ENCODE results near the gene PRR14.

The PRR14 gene

DNA sequence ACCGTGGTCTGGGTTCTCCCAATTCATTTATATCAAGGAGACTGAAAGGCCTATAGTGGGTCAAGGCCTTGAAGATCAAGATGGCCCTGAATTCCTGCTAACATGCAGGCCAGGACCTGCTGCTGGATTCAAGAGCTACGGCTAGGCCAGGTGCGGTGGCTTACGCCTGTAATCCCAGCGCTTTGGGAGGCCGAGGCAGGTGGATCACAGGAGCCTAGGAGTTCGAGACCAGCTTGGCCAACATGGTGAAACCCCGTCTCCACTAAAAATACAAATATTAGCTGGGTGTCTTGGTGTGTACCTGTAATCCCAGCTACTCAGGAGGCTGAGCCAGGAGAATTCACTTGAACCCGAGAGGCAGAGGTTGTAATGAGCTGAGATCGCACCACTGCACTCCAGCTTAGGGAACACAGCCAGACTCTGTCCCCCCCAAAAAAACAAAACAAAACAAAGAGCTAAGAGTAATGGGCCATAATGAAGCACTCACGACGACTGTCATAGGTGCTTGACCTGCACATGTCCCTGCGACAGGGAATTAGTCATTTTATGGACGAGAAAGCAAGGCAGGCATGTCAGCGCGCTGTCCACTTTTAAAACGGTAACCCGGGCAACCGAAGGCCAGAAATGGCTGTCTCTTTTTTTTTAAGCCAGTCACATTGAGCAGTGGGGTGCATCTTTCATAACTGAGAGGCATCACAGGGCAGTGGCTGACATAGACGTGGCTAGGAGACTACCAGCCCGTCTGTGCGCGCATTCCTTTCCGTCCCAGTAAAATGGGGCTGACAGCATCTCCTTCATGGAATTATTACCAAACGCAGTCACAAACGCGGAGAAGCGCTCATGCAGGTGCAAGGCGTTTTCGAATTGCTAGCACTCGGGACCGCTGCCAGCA, 6.5 kb downstream of the PRR14 start:
- TF ChIP-seq, protein P1, sequence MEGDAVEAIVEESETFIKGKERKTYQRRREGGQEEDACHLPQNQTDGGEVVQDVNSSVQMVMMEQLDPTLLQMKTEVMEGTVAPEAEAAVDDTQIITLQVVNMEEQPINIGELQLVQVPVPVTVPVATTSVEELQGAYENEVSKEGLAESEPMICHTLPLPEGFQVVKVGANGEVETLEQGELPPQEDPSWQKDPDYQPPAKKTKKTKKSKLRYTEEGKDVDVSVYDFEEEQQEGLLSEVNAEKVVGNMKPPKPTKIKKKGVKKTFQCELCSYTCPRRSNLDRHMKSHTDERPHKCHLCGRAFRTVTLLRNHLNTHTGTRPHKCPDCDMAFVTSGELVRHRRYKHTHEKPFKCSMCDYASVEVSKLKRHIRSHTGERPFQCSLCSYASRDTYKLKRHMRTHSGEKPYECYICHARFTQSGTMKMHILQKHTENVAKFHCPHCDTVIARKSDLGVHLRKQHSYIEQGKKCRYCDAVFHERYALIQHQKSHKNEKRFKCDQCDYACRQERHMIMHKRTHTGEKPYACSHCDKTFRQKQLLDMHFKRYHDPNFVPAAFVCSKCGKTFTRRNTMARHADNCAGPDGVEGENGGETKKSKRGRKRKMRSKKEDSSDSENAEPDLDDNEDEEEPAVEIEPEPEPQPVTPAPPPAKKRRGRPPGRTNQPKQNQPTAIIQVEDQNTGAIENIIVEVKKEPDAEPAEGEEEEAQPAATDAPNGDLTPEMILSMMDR (IDR thresholded peaks at IDR 0.05; ENCODE audit: insufficient read depth, missing control alignments) = no peak
- DNase-seq (ENCODE audit: insufficient read length, low spot score) (no peak), FAIRE-seq (no peak)

DNA sequence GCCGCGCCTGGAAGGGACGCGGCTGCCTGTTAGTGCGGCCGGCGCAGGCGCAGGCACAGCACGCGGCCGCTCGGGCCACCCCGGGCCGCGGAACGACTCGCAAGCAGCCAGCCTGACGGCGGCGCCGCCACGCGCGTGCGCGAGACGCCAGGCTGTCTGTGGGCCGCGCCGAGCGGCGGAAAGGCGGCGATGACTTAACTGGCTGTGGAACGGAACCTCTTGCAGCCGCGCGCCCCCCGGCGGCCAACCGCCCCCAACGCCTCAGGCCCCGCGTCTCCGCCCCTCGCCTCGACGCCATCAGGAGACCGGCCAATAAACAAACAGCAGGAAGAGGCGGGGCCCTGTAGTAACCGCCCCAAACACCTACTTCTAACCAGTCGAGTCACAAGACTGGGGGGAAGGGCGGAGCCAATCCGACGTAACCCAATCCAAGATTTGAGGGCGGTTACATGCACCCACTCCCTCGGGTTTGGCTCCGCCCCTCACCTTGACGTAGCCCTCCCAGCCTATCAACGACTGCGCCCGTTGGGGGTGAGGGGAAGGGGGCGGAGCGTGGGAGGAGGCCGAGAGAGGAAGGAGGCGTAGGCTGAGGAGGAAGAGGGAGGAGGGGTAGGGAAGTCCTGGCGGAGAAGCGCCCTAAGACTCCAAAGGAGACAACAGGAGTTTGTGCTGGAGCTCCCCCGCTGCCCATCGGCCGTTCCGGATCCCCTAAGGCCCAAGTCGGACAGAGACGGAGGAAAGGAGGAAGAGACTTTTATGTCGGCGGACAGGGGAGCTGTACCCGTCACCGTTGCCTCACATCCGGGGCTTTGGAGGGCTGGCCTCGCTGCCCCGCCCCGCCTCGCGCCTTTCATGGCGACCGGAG, 7.3 kb downstream of the PRR14 start, which contains the start of gene FBRS:
FBRS (plus strand) TSS at position 566 of the 865 bp plus-strand sequence. CDS start 1,088 bp downstream, outside the sequence.
- FAIRE-seq = no peak
- DNase-seq (ENCODE audit: insufficient read length, low spot score) = peak; percentile 69
- TF ChIP-seq, protein P1 (IDR thresholded peaks at IDR 0.05; ENCODE audit: insufficient read depth, missing control alignments) = peak; percentile 72

DNA sequence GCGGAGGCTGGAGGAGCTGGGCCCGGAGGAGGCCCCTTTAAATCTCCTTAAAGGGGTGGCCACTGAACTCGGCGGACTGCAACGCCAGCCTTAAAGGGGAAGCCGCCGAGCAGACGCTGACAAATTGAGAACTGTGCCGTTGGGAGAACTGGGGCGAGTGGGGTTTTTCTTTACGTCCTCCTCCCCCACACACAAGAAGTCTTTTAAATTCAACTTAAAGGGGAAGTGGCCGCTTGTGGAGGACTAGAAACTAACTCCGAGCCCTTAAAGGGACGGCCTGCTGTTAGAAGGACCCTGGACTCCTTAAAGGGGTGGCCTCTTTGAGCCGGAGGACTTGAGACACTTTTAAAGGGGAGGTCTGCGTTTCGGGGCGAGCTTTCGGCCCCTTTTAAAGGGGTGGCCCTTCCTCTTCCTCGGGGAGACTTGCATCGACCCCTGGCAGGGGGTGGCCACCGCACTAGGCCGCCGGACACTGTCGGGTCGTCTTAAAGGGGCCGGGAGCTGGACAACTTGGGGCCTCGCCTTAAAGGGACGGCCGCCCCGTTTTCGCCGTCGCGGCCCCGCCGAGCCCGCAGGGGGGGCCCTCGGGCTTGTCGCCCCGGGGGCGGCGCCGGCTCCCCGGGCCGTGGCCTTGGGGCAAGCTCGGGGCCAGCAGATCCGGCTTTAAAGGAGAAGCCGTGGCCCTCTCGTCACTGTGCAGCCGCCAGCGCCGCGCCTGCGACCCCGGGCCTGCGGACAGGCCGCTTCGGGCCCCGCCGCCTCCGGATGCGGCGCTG, 8.2 kb downstream of the PRR14 start:
- TF ChIP-seq, protein P1 (IDR thresholded peaks at IDR 0.05; ENCODE audit: insufficient read depth, missing control alignments) = no peak
- FAIRE-seq (no peak), DNase-seq (ENCODE audit: insufficient read length, low spot score) (no peak)

DNA sequence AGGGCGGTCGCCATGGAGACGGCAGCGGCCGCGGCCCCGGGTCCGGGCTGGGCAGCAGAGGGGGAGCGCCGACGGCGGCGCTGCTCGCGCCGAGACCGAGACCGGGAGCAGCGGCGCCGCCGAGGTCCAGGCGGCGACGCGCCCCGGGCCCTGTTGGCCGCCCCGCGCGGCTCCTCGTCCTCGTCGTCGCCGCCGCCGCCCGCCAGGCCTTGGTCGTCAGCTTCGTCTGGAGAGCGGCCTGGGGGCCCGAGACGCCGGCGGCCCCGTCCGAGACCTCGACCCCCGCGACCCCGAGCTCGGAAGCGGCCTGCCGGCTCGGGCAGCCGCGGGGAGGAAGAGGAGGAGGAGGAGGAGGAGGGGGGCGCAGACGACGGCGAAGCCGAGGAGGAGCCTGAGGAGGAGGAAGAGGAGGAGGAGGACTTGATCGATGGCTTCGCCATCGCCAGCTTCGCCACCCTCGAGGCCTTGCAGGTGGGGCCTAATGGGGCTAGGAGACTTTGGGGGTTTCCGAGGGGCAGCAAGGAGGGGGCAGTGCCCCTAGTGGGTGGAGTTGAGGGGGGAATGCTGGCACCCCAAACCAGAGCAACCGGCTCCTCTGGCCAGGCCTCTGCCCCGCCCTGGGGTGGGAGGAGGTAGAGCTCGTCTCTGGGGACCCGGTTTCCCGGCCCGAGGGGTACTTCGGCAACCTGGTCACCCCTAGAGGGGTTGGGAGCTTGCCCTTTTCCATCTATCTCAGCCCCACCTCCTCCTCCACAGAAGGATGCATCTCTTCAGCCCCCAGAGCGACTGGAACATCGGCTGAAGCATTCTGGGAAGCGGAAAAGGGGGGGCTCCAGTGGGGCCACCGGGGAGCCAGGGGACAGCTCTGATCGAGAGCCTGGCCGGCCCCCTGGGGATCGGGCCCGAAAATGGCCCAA, 9.0 kb downstream of the PRR14 start:
- DNase-seq (ENCODE audit: insufficient read length, low spot score) (no peak), FAIRE-seq (no peak)
- TF ChIP-seq, protein P1 (IDR thresholded peaks at IDR 0.05; ENCODE audit: insufficient read depth, missing control alignments) = no peak

DNA sequence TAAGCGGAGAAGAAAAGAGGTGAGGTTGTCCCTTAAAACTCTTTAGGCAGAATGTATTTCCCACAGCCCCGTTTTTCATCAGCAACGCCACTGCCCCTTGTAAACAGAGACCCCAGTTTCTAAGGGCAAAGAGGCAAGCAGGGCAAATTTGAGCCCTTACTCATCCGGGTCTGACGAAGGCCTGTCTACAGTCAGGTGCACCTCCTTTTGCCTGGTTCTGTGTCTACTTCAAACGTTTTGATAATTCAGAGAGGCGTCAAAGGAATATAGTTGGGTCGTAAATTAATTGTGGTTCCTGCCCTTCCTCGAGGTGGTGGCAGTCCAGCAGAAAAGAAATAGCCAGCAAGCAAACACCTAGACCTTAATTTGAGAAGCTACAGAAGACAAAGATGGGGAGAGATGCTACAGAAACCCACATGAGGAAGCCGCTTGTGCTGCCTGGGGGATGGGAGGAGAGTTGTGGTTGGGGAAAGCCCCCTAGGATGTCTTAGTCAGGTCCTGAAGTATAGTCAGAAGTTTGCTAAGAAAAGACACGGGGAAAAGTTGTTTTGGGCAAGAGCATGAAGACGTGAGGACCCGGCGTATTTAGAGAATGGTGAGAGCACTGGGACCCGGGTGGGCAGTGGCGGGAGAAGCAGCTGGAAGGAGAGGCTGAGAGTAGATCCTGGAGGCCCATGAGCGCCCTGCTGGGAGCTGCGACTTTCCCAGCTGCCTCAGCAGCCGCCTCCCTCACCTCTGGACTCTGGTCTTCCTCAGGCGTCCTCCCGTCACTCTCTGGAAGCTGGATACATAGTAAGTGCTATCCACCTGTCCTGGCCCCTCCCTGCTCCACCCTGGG, 9.9 kb downstream of the PRR14 start:
- DNase-seq (ENCODE audit: insufficient read length, low spot score) = no peak
- TF ChIP-seq, protein P1 (IDR thresholded peaks at IDR 0.05; ENCODE audit: insufficient read depth, missing control alignments) = no peak
- no peak for FAIRE-seq
